IMR-90 (cell line): ENCODE data around the gene SERPINF2. TPM values are rescaled to one million over a fixed set of nuclear protein-coding genes. Genes with fewer than 3 reads are reported as not detected.

Experiments
- ATAC-seq: fragments of 200-7000 bp; cut with Tn5 transposase; 2 replicates; pipeline ENCODE4 v1.9.1; 2020; ENCODE audit warnings: low read depth, mild to moderate bottlenecking, moderate library complexity
- BruUV-seq: library from RNA; stranded (reverse); fragments of 400-500 nt; replicated peaks from 2 replicates; lab custom pipeline; 2021; lab: Mats Ljungman, UMichigan
- CTCF ChIA-PET: fragments of 300-600 bp; formaldehyde crosslinking; extraction: SDS; loops from one replicate; lab custom pipeline; 2021; ENCODE audit warnings: antibody characterized with exemption; lab: Yijun Ruan, JAX
- POLR2A ChIA-PET: fragments of 300-600 bp; sonication (Branson Sonifier 250); formaldehyde crosslinking; loops from one replicate; lab custom pipeline; 2022; ENCODE audit warnings: antibody characterized with exemption; ENCODE audit not compliant: unreplicated experiment; lab: Charles Lee
- DNase-seq: peaks from one replicate; pipeline ENCODE4 v3.0.0; 2013
- H2AFZ ChIP-seq: replicated peaks from 2 replicates; pipeline ENCODE3; 2013; ENCODE audit warnings: low read length, mild to moderate bottlenecking; ENCODE audit not compliant: poor library complexity
- H2AK5ac ChIP-seq: 2 replicates; pipeline ENCODE4 v1.6.1; 2013; ENCODE audit warnings: low read depth, low read length, inconsistent platforms
- H2AK9ac ChIP-seq: replicated peaks from 2 replicates; pipeline ENCODE3; 2013; ENCODE audit warnings: mild to moderate bottlenecking, low read depth, low read length, moderate library complexity; ENCODE audit not compliant: poor library complexity
- H2BK120ac ChIP-seq: 2 replicates; pipeline ENCODE4 v1.6.1; 2013; ENCODE audit warnings: low read depth, low read length, inconsistent platforms
- H2BK15ac ChIP-seq: 3 replicates; pipeline ENCODE4 v1.6.1; 2013; ENCODE audit warnings: low read depth, low read length, inconsistent platforms
- H2BK20ac ChIP-seq: 2 replicates; pipeline ENCODE4 v1.6.1; 2013; ENCODE audit warnings: low read depth, mild to moderate bottlenecking, inconsistent platforms, low read length, moderate library complexity
- H2BK5ac ChIP-seq: 2 replicates; pipeline ENCODE4 v1.6.1; 2013; ENCODE audit warnings: mild to moderate bottlenecking, low read depth, low read length, inconsistent platforms; ENCODE audit not compliant: poor library complexity, severe bottlenecking
- H3K14ac ChIP-seq: replicated peaks from 2 replicates; pipeline ENCODE4 v1.6.1; 2013; ENCODE audit warnings: low read depth, low read length, inconsistent platforms
- H3K18ac ChIP-seq: 2 replicates; pipeline ENCODE4 v1.6.1; 2013; ENCODE audit warnings: low read depth, low read length, control low read depth
- H3K23ac ChIP-seq: 2 replicates; pipeline ENCODE4 v1.6.1; 2013; ENCODE audit warnings: low read depth, low read length, inconsistent platforms
- H3K27ac ChIP-seq: 2 replicates; pipeline ENCODE4 v1.5.1; 2013; ENCODE audit warnings: mild to moderate bottlenecking, control low read depth, low read length; ENCODE audit not compliant: insufficient read depth
- H3K27me3 ChIP-seq: 2 replicates; pipeline ENCODE4 v1.6.1; 2013; ENCODE audit warnings: low read length; ENCODE audit not compliant: control insufficient read depth, insufficient read depth
- H3K36me3 ChIP-seq: 2 replicates; pipeline ENCODE4 v1.6.1; 2013; ENCODE audit warnings: low read length, mixed read lengths; ENCODE audit not compliant: control insufficient read depth, insufficient read depth
- H3K4ac ChIP-seq: 2 replicates; pipeline ENCODE4 v1.6.1; 2013; ENCODE audit warnings: low read depth, low read length, inconsistent platforms
- H3K4me1 ChIP-seq: 2 replicates; pipeline ENCODE4 v1.6.1; 2013; ENCODE audit warnings: low read length, mixed read lengths; ENCODE audit not compliant: control insufficient read depth, insufficient read depth
- H3K4me2 ChIP-seq: 2 replicates; pipeline ENCODE4 v1.6.1; 2013; ENCODE audit warnings: low read depth, mild to moderate bottlenecking, control low read depth, low read length, moderate library complexity
- H3K4me3 ChIP-seq: 2 replicates; pipeline ENCODE4 v1.5.1; 2013; ENCODE audit warnings: low read depth, mild to moderate bottlenecking, control low read depth, low read length, moderate library complexity; ENCODE audit not compliant: insufficient read depth
- H3K56ac ChIP-seq: 2 replicates; pipeline ENCODE4 v1.6.1; 2013; ENCODE audit warnings: low read length, inconsistent platforms; ENCODE audit not compliant: insufficient read depth; ENCODE audit errors: extremely low read depth
- H3K79me1 ChIP-seq, 2 experiments: 2 replicates each; pipeline ENCODE4 v1.6.1; 2013; ENCODE audit warnings: low read length in 2 of 2, inconsistent platforms in 1 of 2, low read depth in 1 of 2
- H3K9ac ChIP-seq: 2 replicates; pipeline ENCODE4 v1.6.1; 2013; ENCODE audit warnings: low read depth, low read length, control low read depth
- H3K9me1 ChIP-seq: 2 replicates; pipeline ENCODE4 v1.6.1; 2013; ENCODE audit warnings: low read length, inconsistent platforms; ENCODE audit not compliant: insufficient read depth
- H3K9me3 ChIP-seq: 2 replicates; pipeline ENCODE4 v1.6.1; 2013; ENCODE audit warnings: low read length; ENCODE audit not compliant: control insufficient read depth, insufficient read depth
- H4K20me1 ChIP-seq: 2 replicates; pipeline ENCODE4 v1.6.1; 2013; ENCODE audit warnings: low read length, inconsistent platforms; ENCODE audit not compliant: insufficient read depth
- H4K5ac ChIP-seq: 2 replicates; pipeline ENCODE4 v1.6.1; 2013; ENCODE audit warnings: mild to moderate bottlenecking, low read depth, low read length, control low read depth
- H4K8ac ChIP-seq, 2 experiments: 2 replicates each; pipeline ENCODE4 v1.6.1; 2013; ENCODE audit warnings: low read depth in 2 of 2, low read length in 2 of 2, control low read depth in 1 of 2, inconsistent platforms in 1 of 2
- H4K91ac ChIP-seq: 2 replicates; pipeline ENCODE4 v1.6.1; 2013; ENCODE audit warnings: low read depth, low read length, inconsistent platforms; ENCODE audit not compliant: insufficient read depth
- BHLHE40 ChIP-seq: fragments of 150-350 bp; IDR thresholded peaks from 2 replicates; pipeline ENCODE4 v1.6.1; 2016; ENCODE audit warnings: mild to moderate bottlenecking, low read depth, low read length
- CEBPB ChIP-seq: IDR thresholded peaks from 2 replicates; pipeline ENCODE4 v1.6.1; 2012; ENCODE audit warnings: low read depth, low read length, improper control_type of control experiment
- CHD1 ChIP-seq: IDR thresholded peaks from 2 replicates; pipeline ENCODE4 v1.6.1; 2012; ENCODE audit warnings: low read depth, low read length, improper control_type of control experiment
- FOS ChIP-seq: fragments of 150-350 bp; IDR thresholded peaks from 2 replicates; pipeline ENCODE4 v1.6.1; 2016; ENCODE audit warnings: low read depth, low read length
- MXI1 ChIP-seq: IDR thresholded peaks from 2 replicates; pipeline ENCODE4 v1.6.1; 2012; ENCODE audit warnings: low read depth, mild to moderate bottlenecking, low read length, moderate library complexity, borderline replicate concordance
- POLR2A ChIP-seq: IDR thresholded peaks from 2 replicates; pipeline ENCODE4 v1.6.1; 2012; ENCODE audit warnings: mild to moderate bottlenecking, low read depth, low read length
- RAD21 ChIP-seq: IDR thresholded peaks from 2 replicates; pipeline ENCODE4 v1.6.1; 2012; ENCODE audit warnings: low read length, improper control_type of control experiment
- RCOR1 ChIP-seq: IDR thresholded peaks from 2 replicates; pipeline ENCODE4 v1.6.1; 2012; ENCODE audit warnings: mild to moderate bottlenecking, low read length, improper control_type of control experiment; ENCODE audit not compliant: insufficient replicate concordance
- WGBS, 2 experiments: methylation state at CpG; one replicate each; pipeline versions ENCODE4 v1.1.5 to v1.1.7; 2013; ENCODE audit warnings: missing lambda C conversion rate in 2 of 2; ENCODE audit not compliant: insufficient read length in 1 of 2; ENCODE audit errors: extremely low coverage in 2 of 2; 5-methylcytosine and 5-hydroxymethylcytosine counted together
- dilution Hi-C: fragments of 300-500 bp; cut with HindIII; formaldehyde crosslinking; loops from one replicate; pipeline ENCODE4 v1.14.3; 2018; ENCODE audit warnings: low sequenced_read_pairs; ENCODE audit not compliant: unreplicated experiment
- in situ Hi-C: fragments of 300-500 bp; cut with MboI; formaldehyde crosslinking; loops from 3 replicates; pipeline ENCODE4 v1.14.3; 2019; ENCODE audit warnings: low sequenced_read_pairs, inconsistent platforms, mixed read lengths
- intact Hi-C: fragments of 100-400 bp; cut with micrococcal nuclease; formaldehyde crosslinking; loops from 2 replicates; pipeline ENCODE4 v1.10.0; 2022
- polyA plus RNA-seq, 3 experiments: library from polyadenylated mRNA; depleted of rRNA; stranded (reverse); fragments of >200 nt; gene quantifications; 2 replicates each; pipeline ENCODE4 v1.2.3, GENCODE V29; 2012; ENCODE audit warnings: low replicate concordance in 1 of 3
- total RNA-seq: library from RNA; depleted of rRNA; stranded (reverse); fragments of >200 nt; gene quantifications from 2 replicates; pipeline ENCODE4 v1.2.3, GENCODE V29; 2012

The SERPINF2 gene
- total and polyA plus RNA-seq, 2 of the 4 experiments (the other 2 are of a cell fraction) = not detected

GRCh38 chr17:1725642-1726511 is 16.8 kb upstream of the SERPINF2 start:
- Histone ChIP-seq H3K36me3 (peaks cover 27% of the 10 kb centered on the region; the same call in 1 of the 2 replicates), H2BK5ac (no peak overlapping the region), H3K9me1 (peaks cover 11% of the 10 kb centered on the region), H4K91ac (no peak overlapping the region), H3K79me1 (peaks cover 10 to 24% of the 10 kb centered on the region in 2 experiments), H3K18ac (no peak overlapping the region), H3K9ac (no peak overlapping the region), H3K4me2 (no peak overlapping the region; the same call in 1 of the 2 replicates), H3K23ac (no peak overlapping the region), H3K4ac (no peak overlapping the region), H4K8ac (peak overlapping the region in 1 of 2 experiments; percentile 60; a peak in 1 of 4 replicates), H2BK120ac (no peak overlapping the region), H3K14ac (no peak overlapping the region), H2AK5ac (peak overlapping the region; percentile 91; the same call in 1 of the 2 replicates), H3K27ac (no peak overlapping the region), H4K5ac (no peak overlapping the region), H3K56ac (no peak overlapping the region), H2BK15ac (no peak overlapping the region), H3K9me3 (no peaks in the 10 kb centered on the region), H4K20me1 (no peaks in the 10 kb centered on the region), H2AK9ac (peak overlapping the region; percentile 98), H3K27me3 (no peaks in the 10 kb centered on the region), H3K4me1 (peaks cover 11% of the 10 kb centered on the region), H3K4me3 (no peak overlapping the region), H2AFZ (peak overlapping the region; percentile 98), H2BK20ac (no peak overlapping the region)
- dilution Hi-C loops (no loop called here), in situ Hi-C loops (no loop called here), intact Hi-C loops (no loop called here)
- no peak for DNase-seq
- TF ChIP-seq RAD21 (no peak), RCOR1 (no peak), FOS (no peak), CHD1 (no peak), BHLHE40 (no peak), CEBPB (no peak), POLR2A (no peak), MXI1 (no peak)
- ATAC-seq = no peak
- ChIA-PET CTCF (interaction anchor here (1.2 kb wide), 1 partner anchor 335 kb away, joined by 3 read pairs; no protein-coding TSS in a partner anchor), POLR2A (no interaction called here)
- WGBS, 2 experiments = 95% methylated on average over 33 of the region's 54 CpGs; no CpG with 5 or more reads in 1 of the 2 experiments
- BruUV-seq = TSS peak; percentile 29
